Rectal smooth muscle tissue (tissue), 1 donor: ENCODE measurements around the gene ASB1.
"Not testable (repeated sequence)": the region's sequence is repeated elsewhere in the genome, so short reads cannot be mapped to it uniquely, and the experiment has no call there.

Source experiments
- H3K27ac ChIP-seq: one replicate; pipeline ENCODE4 v1.7.0; 2013; ENCODE audit warnings: low read depth, low read length, inconsistent platforms
- H3K27me3 ChIP-seq: one replicate; pipeline ENCODE4 v1.7.0; 2013; ENCODE audit warnings: low read length; ENCODE audit not compliant: control insufficient read depth, insufficient read depth
- H3K36me3 ChIP-seq: one replicate; pipeline ENCODE4 v1.7.0; 2013; ENCODE audit warnings: low read length; ENCODE audit not compliant: control insufficient read depth, insufficient read depth
- H3K4me1 ChIP-seq: one replicate; pipeline ENCODE4 v1.7.0; 2013; ENCODE audit warnings: low read length; ENCODE audit not compliant: control insufficient read depth, insufficient read depth
- H3K4me3 ChIP-seq: one replicate; pipeline ENCODE4 v1.7.0; 2013; ENCODE audit warnings: low read length
- H3K9ac ChIP-seq: one replicate; pipeline ENCODE4 v1.7.0; 2013; ENCODE audit warnings: low read length

Gene ASB1

GRCh38 chr2:238433941-238434845 lies 7.5 kb downstream of the ASB1 start:
- H3K36me3 ChIP-seq = peaks cover 30% of the 10 kb centered on the region
- no peak overlapping the region for H3K4me3 ChIP-seq
- H3K27ac ChIP-seq = no peak overlapping the region
- H3K4me1 ChIP-seq = no peaks in the 10 kb centered on the region
- H3K27me3 ChIP-seq = no peaks in the 10 kb centered on the region
- no peak overlapping the region for H3K9ac ChIP-seq

- Histone ChIP-seq H3K4me3 (no peak overlapping the region), H3K36me3 (peaks cover 30% of the 10 kb centered on the region), H3K9ac (no peak overlapping the region), H3K27me3 (no peaks in the 10 kb centered on the region), H3K27ac (no peak overlapping the region), H3K4me1 (no peaks in the 10 kb centered on the region)
These were observed 8.4 kb downstream of the ASB1 start for GRCh38 chr2:238434846-238435751.

- Histone ChIP-seq H3K9ac (no peak overlapping the region), H3K4me1 (no peaks in the 10 kb centered on the region), H3K36me3 (peaks cover 30% of the 10 kb centered on the region), H3K27ac (no peak overlapping the region), H3K4me3 (no peak overlapping the region), H3K27me3 (no peaks in the 10 kb centered on the region)
These were observed 9.0 kb downstream of the ASB1 start for GRCh38 chr2:238435752-238436096.

GRCh38 chr2:238438856-238439849 lies 12.4 kb downstream of the ASB1 start:
- Histone ChIP-seq H3K4me3 (peak overlapping the region; percentile 33), H3K27me3 (no peaks in the 10 kb centered on the region), H3K4me1 (no peaks in the 10 kb centered on the region), H3K36me3 (peaks cover 21% of the 10 kb centered on the region), H3K27ac (no peak overlapping the region), H3K9ac (no peak overlapping the region)

- no peak overlapping the region for H3K27ac ChIP-seq
- no peaks in the 10 kb centered on the region for H3K4me1 ChIP-seq
- no peak overlapping the region for H3K4me3 ChIP-seq
- no peak overlapping the region for H3K9ac ChIP-seq
- H3K36me3 ChIP-seq = peaks cover 20% of the 10 kb centered on the region
- H3K27me3 ChIP-seq = no peaks in the 10 kb centered on the region
These were observed 13.2 kb downstream of the ASB1 start for GRCh38 chr2:238439917-238440316.

GRCh38 chr2:238440331-238440730 lies 13.6 kb downstream of the ASB1 start:
- no peak overlapping the region for H3K9ac ChIP-seq
- no peaks in the 10 kb centered on the region for H3K4me1 ChIP-seq
- no peak overlapping the region for H3K27ac ChIP-seq
- no peaks in the 10 kb centered on the region for H3K27me3 ChIP-seq
- peaks cover 19% of the 10 kb centered on the region for H3K36me3 ChIP-seq
- H3K4me3 ChIP-seq = no peak overlapping the region

- Histone ChIP-seq H3K36me3 (peaks cover 19% of the 10 kb centered on the region), H3K27ac (no peak overlapping the region), H3K4me1 (no peaks in the 10 kb centered on the region), H3K4me3 (no peak overlapping the region), H3K27me3 (no peaks in the 10 kb centered on the region), H3K9ac (no peak overlapping the region)
These were observed 14.0 kb downstream of the ASB1 start for GRCh38 chr2:238440767-238441166.

- no peaks in the 10 kb centered on the region for H3K27me3 ChIP-seq
- H3K27ac ChIP-seq = no peak overlapping the region
- no peak overlapping the region for H3K4me3 ChIP-seq
- H3K9ac ChIP-seq = no peak overlapping the region
- H3K36me3 ChIP-seq = peaks cover 23% of the 10 kb centered on the region
- no peaks in the 10 kb centered on the region for H3K4me1 ChIP-seq
These were observed 14.8 kb downstream of the ASB1 start for GRCh38 chr2:238441262-238442114.

GRCh38 chr2:238442257-238442656 lies 15.5 kb downstream of the ASB1 start:
- H3K4me3 ChIP-seq, H3K27me3 ChIP-seq, H3K27ac ChIP-seq, H3K9ac ChIP-seq, H3K4me1 ChIP-seq: not testable (repeated sequence)
- peaks cover 27% of the 10 kb centered on the region for H3K36me3 ChIP-seq

- Histone ChIP-seq H3K27ac (no peak overlapping the region), H3K27me3 (no peaks in the 10 kb centered on the region), H3K4me1 (no peaks in the 10 kb centered on the region), H3K9ac (no peak overlapping the region), H3K4me3 (no peak overlapping the region), H3K36me3 (peaks cover 35% of the 10 kb centered on the region)
These were observed 17.5 kb downstream of the ASB1 start for GRCh38 chr2:238444242-238444641.

GRCh38 chr2:238445409-238446190 lies 18.9 kb downstream of the ASB1 start:
- Histone ChIP-seq H3K27ac (no peak overlapping the region), H3K27me3 (no peaks in the 10 kb centered on the region), H3K9ac (no peak overlapping the region), H3K4me3 (no peak overlapping the region), H3K36me3 (peaks cover 35% of the 10 kb centered on the region), H3K4me1 (peaks cover 5% of the 10 kb centered on the region)
